ENCODE measurements around the gene THAP4. TPM values are rescaled to one million over a fixed set of nuclear protein-coding genes. Genes with fewer than 3 reads are reported as not detected.

THAP4 gene
- total RNA-seq, 6 experiments from 2014 or later = 40.6 to 47.9 (median 43.0) TPM

GRCh38 chr2:241649927-241650326 is 13.0 kb upstream of the THAP4 start:
- H3K27ac Mint-ChIP-seq = no peak overlapping the region
- TF ChIP-seq CTCF (IDR thresholded peaks at IDR 0.05) = no peak
- H3K27me3 Mint-ChIP-seq (ENCODE audit: insufficient read depth) = peaks cover 1% of the 10 kb centered on the region; the same call in 1 of the 2 replicates
- DNase-seq = no peak
- H3K9me3 Mint-ChIP-seq = no peaks in the 10 kb centered on the region
- peaks cover 13% of the 10 kb centered on the region for H3K4me1 Mint-ChIP-seq (ENCODE audit: low read depth)
- H3K4me3 Mint-ChIP-seq = no peak overlapping the region
- peaks cover 9% of the 10 kb centered on the region for H3K36me3 Mint-ChIP-seq (ENCODE audit: low read depth)

GRCh38 chr2:241649404-241649803 is 12.4 kb upstream of the THAP4 start:
- Mint-ChIP-seq H3K27ac (no peak overlapping the region), H3K9me3 (no peaks in the 10 kb centered on the region), H3K36me3 (ENCODE audit: low read depth) (peaks cover 9% of the 10 kb centered on the region), H3K27me3 (ENCODE audit: insufficient read depth) (peaks cover 1% of the 10 kb centered on the region; the same call in 1 of the 2 replicates), H3K4me1 (ENCODE audit: low read depth) (peaks cover 13% of the 10 kb centered on the region), H3K4me3 (no peak overlapping the region)
- TF ChIP-seq CTCF (IDR thresholded peaks at IDR 0.05) = no peak
- no peak for DNase-seq

- no peak overlapping the region for H3K4me3 Mint-ChIP-seq
- no peaks in the 10 kb centered on the region for H3K9me3 Mint-ChIP-seq
- no peak overlapping the region; the same call in 1 of the 2 replicates for H3K27ac Mint-ChIP-seq
- peaks cover 9% of the 10 kb centered on the region for H3K36me3 Mint-ChIP-seq (ENCODE audit: low read depth)
- no peak for TF ChIP-seq CTCF (IDR thresholded peaks at IDR 0.05)
- peaks cover 13% of the 10 kb centered on the region for H3K4me1 Mint-ChIP-seq (ENCODE audit: low read depth)
- no peak for DNase-seq
- no peaks in the 10 kb centered on the region for H3K27me3 Mint-ChIP-seq (ENCODE audit: insufficient read depth)
Observed at GRCh38 chr2:241648453-241648852, 11.5 kb upstream of the THAP4 start.

GRCh38 chr2:241645915-241646645 is 9.1 kb upstream of the THAP4 start:
- no peak for TF ChIP-seq CTCF (IDR thresholded peaks at IDR 0.05)

GRCh38 chr2:241645056-241645914 is 8.3 kb upstream of the THAP4 start:
- peaks cover 35% of the 10 kb centered on the region for H3K4me1 Mint-ChIP-seq (ENCODE audit: low read depth)
- no peak for DNase-seq
- no peak overlapping the region for H3K4me3 Mint-ChIP-seq
- no peaks in the 10 kb centered on the region for H3K9me3 Mint-ChIP-seq
- TF ChIP-seq CTCF (IDR thresholded peaks at IDR 0.05) = no peak
- H3K27me3 Mint-ChIP-seq (ENCODE audit: insufficient read depth) = no peaks in the 10 kb centered on the region; the same call in 1 of the 2 replicates
- no peak overlapping the region for H3K27ac Mint-ChIP-seq
- peaks cover 8% of the 10 kb centered on the region for H3K36me3 Mint-ChIP-seq (ENCODE audit: low read depth)

More at GRCh38 chr2:241645915-241646645, 9.1 kb upstream of the THAP4 start:
- H3K27me3 Mint-ChIP-seq (ENCODE audit: insufficient read depth) = no peaks in the 10 kb centered on the region; the same call in 1 of the 2 replicates
- H3K27ac Mint-ChIP-seq = no peak overlapping the region
- H3K4me3 Mint-ChIP-seq = no peak overlapping the region
- peaks cover 3% of the 10 kb centered on the region for H3K36me3 Mint-ChIP-seq (ENCODE audit: low read depth)
- no peak for DNase-seq
- peaks cover 27% of the 10 kb centered on the region for H3K4me1 Mint-ChIP-seq (ENCODE audit: low read depth)
- H3K9me3 Mint-ChIP-seq = no peaks in the 10 kb centered on the region
